ENCODE measurements around the gene UXT. TPM values are rescaled to one million over a fixed set of nuclear protein-coding genes. Genes with fewer than 3 reads are reported as not detected.
A peak's percentile ranks its signal among the peaks of the same experiment; 100 is the strongest.

Gene UXT
- total and polyA plus RNA-seq, 9 of the 15 experiments (the other 6 are each of a cell fraction or from before 2014, with no cell fraction given): 141 to 300 (median 204) TPM

- no peak for TF ChIP-seq CBX8 (IDR thresholded peaks at IDR 0.05; ENCODE audit: borderline replicate concordance, extremely low read depth, low read depth, low read length, poor library complexity, severe bottlenecking)
- TF ChIP-seq, protein P1, sequence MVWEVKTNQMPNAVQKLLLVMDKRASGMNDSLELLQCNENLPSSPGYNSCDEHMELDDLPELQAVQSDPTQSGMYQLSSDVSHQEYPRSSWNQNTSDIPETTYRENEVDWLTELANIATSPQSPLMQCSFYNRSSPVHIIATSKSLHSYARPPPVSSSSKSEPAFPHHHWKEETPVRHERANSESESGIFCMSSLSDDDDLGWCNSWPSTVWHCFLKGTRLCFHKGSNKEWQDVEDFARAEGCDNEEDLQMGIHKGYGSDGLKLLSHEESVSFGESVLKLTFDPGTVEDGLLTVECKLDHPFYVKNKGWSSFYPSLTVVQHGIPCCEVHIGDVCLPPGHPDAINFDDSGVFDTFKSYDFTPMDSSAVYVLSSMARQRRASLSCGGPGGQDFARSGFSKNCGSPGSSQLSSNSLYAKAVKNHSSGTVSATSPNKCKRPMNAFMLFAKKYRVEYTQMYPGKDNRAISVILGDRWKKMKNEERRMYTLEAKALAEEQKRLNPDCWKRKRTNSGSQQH (CRISPR knock-in tag; IDR thresholded peaks at IDR 0.05): no peak
- TF ChIP-seq ESRRA (IDR thresholded peaks at IDR 0.05; ENCODE audit: borderline replicate concordance, low read depth): peak; percentile 72
- TF ChIP-seq TCF7 (IDR thresholded peaks at IDR 0.05; ENCODE audit: borderline replicate concordance): 0 out of 2 replicates have a peak, but pooled peaks have one; percentile 13
- TF ChIP-seq NCOA6 (IDR thresholded peaks at IDR 0.05): peak; percentile 70
- TF ChIP-seq HNRNPL (IDR thresholded peaks at IDR 0.05; ENCODE audit: low read depth, low read length): 0 out of 2 replicates have a peak, but pooled peaks have one; percentile 27
- TF ChIP-seq, protein P2, sequence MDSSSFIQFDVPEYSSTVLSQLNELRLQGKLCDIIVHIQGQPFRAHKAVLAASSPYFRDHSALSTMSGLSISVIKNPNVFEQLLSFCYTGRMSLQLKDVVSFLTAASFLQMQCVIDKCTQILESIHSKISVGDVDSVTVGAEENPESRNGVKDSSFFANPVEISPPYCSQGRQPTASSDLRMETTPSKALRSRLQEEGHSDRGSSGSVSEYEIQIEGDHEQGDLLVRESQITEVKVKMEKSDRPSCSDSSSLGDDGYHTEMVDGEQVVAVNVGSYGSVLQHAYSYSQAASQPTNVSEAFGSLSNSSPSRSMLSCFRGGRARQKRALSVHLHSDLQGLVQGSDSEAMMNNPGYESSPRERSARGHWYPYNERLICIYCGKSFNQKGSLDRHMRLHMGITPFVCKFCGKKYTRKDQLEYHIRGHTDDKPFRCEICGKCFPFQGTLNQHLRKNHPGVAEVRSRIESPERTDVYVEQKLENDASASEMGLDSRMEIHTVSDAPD (CRISPR knock-in tag; IDR thresholded peaks at IDR 0.05): no peak
- peak; percentile 76; the same call in 1 of the 2 replicates for TF ChIP-seq MTA3 (IDR thresholded peaks at IDR 0.05; ENCODE audit: borderline replicate concordance)
- TF ChIP-seq ZNF41 (CRISPR knock-in tag; conservative IDR thresholded peaks at IDR 0.05): no peak
- TF ChIP-seq EHMT2 (IDR thresholded peaks at IDR 0.05): peak; percentile 96
- TF ChIP-seq, protein P3, sequence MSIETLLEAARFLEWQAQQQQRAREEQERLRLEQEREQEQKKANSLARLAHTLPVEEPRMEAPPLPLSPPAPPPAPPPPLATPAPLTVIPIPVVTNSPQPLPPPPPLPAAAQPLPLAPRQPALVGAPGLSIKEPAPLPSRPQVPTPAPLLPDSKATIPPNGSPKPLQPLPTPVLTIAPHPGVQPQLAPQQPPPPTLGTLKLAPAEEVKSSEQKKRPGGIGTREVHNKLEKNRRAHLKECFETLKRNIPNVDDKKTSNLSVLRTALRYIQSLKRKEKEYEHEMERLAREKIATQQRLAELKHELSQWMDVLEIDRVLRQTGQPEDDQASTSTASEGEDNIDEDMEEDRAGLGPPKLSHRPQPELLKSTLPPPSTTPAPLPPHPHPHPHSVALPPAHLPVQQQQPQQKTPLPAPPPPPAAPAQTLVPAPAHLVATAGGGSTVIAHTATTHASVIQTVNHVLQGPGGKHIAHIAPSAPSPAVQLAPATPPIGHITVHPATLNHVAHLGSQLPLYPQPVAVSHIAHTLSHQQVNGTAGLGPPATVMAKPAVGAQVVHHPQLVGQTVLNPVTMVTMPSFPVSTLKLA (conservative IDR thresholded peaks at IDR 0.05): peak; percentile 50 to 86; a peak in 3 of 4 replicates
- TF ChIP-seq BHLHE40 (IDR thresholded peaks at IDR 0.05; ENCODE audit: low read length): peak; percentile 94
- TF ChIP-seq ZNF586 (CRISPR knock-in tag; conservative IDR thresholded peaks at IDR 0.05): no peak
- no peak for TF ChIP-seq ZZZ3 (IDR thresholded peaks at IDR 0.05)
- TF ChIP-seq, protein P4, sequence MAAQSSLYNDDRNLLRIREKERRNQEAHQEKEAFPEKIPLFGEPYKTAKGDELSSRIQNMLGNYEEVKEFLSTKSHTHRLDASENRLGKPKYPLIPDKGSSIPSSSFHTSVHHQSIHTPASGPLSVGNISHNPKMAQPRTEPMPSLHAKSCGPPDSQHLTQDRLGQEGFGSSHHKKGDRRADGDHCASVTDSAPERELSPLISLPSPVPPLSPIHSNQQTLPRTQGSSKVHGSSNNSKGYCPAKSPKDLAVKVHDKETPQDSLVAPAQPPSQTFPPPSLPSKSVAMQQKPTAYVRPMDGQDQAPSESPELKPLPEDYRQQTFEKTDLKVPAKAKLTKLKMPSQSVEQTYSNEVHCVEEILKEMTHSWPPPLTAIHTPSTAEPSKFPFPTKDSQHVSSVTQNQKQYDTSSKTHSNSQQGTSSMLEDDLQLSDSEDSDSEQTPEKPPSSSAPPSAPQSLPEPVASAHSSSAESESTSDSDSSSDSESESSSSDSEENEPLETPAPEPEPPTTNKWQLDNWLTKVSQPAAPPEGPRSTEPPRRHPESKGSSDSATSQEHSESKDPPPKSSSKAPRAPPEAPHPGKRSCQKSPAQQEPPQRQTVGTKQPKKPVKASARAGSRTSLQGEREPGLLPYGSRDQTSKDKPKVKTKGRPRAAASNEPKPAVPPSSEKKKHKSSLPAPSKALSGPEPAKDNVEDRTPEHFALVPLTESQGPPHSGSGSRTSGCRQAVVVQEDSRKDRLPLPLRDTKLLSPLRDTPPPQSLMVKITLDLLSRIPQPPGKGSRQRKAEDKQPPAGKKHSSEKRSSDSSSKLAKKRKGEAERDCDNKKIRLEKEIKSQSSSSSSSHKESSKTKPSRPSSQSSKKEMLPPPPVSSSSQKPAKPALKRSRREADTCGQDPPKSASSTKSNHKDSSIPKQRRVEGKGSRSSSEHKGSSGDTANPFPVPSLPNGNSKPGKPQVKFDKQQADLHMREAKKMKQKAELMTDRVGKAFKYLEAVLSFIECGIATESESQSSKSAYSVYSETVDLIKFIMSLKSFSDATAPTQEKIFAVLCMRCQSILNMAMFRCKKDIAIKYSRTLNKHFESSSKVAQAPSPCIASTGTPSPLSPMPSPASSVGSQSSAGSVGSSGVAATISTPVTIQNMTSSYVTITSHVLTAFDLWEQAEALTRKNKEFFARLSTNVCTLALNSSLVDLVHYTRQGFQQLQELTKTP (IDR thresholded peaks at IDR 0.05; ENCODE audit: low read depth in 1 of 2, partially characterized antibody in 2 of 2): peak in 1 of 2 experiments; percentile 32
- TF ChIP-seq ID3 (CRISPR knock-in tag; IDR thresholded peaks at IDR 0.05): no peak
- TF ChIP-seq ID3 (tag; IDR thresholded peaks at IDR 0.05): no peak
Measured at GRCh38 chrX:47619486-47620302, 39.3 kb downstream of the UXT start, which contains the start of gene SYN1 (continued).
